Measurements from ENCODE around the gene RGS10. TPM values are rescaled to one million over a fixed set of nuclear protein-coding genes. Genes with fewer than 3 reads are reported as not detected.

Gene RGS10
- polyA plus RNA-seq, 1 experiment = 219 TPM

- no peak for DNase-seq (ENCODE audit: low read depth, low spot score)
- CTCF ChIA-PET = interaction anchor here (0.6 kb wide), 1 partner anchor 16 kb away, joined by 3 read pairs; no protein-coding TSS in a partner anchor
- no peak for TF ChIP-seq CTCF (IDR thresholded peaks at IDR 0.05; ENCODE audit: low read depth, low read length)
- Histone ChIP-seq H3K9me3 (ENCODE audit: control insufficient read depth, insufficient read depth, low read length) (no peaks in the 10 kb centered on the region; the same call in 1 of the 2 replicates), H3K27ac (ENCODE audit: low read depth, low read length) (no peak overlapping the region), H3K4me3 (ENCODE audit: low read depth, low read length) (no peak overlapping the region), H3K27me3 (ENCODE audit: control insufficient read depth, insufficient read depth, low read length) (no peaks in the 10 kb centered on the region)
- POLR2A ChIA-PET = interaction anchor here (0.7 kb wide), 1 partner anchor 104 kb away, joined by 3 read pairs; no protein-coding TSS in a partner anchor
These were observed 36.8 kb downstream of the RGS10 start for GRCh38 chr10:119505588-119506315.

GRCh38 chr10:119505131-119505551 is 37.4 kb downstream of the RGS10 start:
- no peak for DNase-seq (ENCODE audit: low read depth, low spot score)
- CTCF ChIA-PET = interaction anchor here (0.6 to 0.7 kb wide), 2 partner anchors 16 to 19 kb away, joined by 3 read pairs; no protein-coding TSS in a partner anchor
- Histone ChIP-seq H3K27ac (ENCODE audit: low read depth, low read length) (no peak overlapping the region), H3K9me3 (ENCODE audit: control insufficient read depth, insufficient read depth, low read length) (no peaks in the 10 kb centered on the region; the same call in 1 of the 2 replicates), H3K4me3 (ENCODE audit: low read depth, low read length) (no peak overlapping the region), H3K27me3 (ENCODE audit: control insufficient read depth, insufficient read depth, low read length) (no peaks in the 10 kb centered on the region)
- no peak for TF ChIP-seq CTCF (IDR thresholded peaks at IDR 0.05; ENCODE audit: low read depth, low read length)
- POLR2A ChIA-PET = interaction anchor here (0.7 kb wide), 1 partner anchor 103 kb away, joined by 3 read pairs; no protein-coding TSS in a partner anchor

- CTCF ChIA-PET = interaction anchor here (0.7 kb wide), 1 partner anchor 20 kb away, joined by 3 read pairs; no protein-coding TSS in a partner anchor
- Histone ChIP-seq H3K9me3 (ENCODE audit: control insufficient read depth, insufficient read depth, low read length) (no peaks in the 10 kb centered on the region; the same call in 1 of the 2 replicates), H3K27ac (ENCODE audit: low read depth, low read length) (no peak overlapping the region), H3K4me3 (ENCODE audit: low read depth, low read length) (no peak overlapping the region), H3K27me3 (ENCODE audit: control insufficient read depth, insufficient read depth, low read length) (no peaks in the 10 kb centered on the region)
- TF ChIP-seq CTCF (IDR thresholded peaks at IDR 0.05; ENCODE audit: low read depth, low read length) = no peak
- POLR2A ChIA-PET = no interaction called here
- DNase-seq (ENCODE audit: low read depth, low spot score) = no peak
These were observed 37.9 kb downstream of the RGS10 start for GRCh38 chr10:119504651-119505050.

- TF ChIP-seq CTCF (IDR thresholded peaks at IDR 0.05; ENCODE audit: low read depth, low read length) = no peak
- DNase-seq (ENCODE audit: low read depth, low spot score) = no peak
- POLR2A ChIA-PET = no interaction called here
- CTCF ChIA-PET = no interaction called here
- H3K27me3 ChIP-seq (ENCODE audit: control insufficient read depth, insufficient read depth, low read length) = no peaks in the 10 kb centered on the region
- H3K27ac ChIP-seq (ENCODE audit: low read depth, low read length) = no peak overlapping the region
- no peak overlapping the region for H3K4me3 ChIP-seq (ENCODE audit: low read depth, low read length)
- H3K9me3 ChIP-seq (ENCODE audit: control insufficient read depth, insufficient read depth, low read length) = no peaks in the 10 kb centered on the region; the same call in 1 of the 2 replicates
These were observed 38.7 kb downstream of the RGS10 start for GRCh38 chr10:119503821-119504220.

- Histone ChIP-seq H3K27ac (ENCODE audit: low read depth, low read length) (no peak overlapping the region), H3K9me3 (ENCODE audit: control insufficient read depth, insufficient read depth, low read length) (no peaks in the 10 kb centered on the region; the same call in 1 of the 2 replicates), H3K4me3 (ENCODE audit: low read depth, low read length) (no peak overlapping the region), H3K27me3 (ENCODE audit: control insufficient read depth, insufficient read depth, low read length) (no peaks in the 10 kb centered on the region)
- ChIA-PET CTCF (interaction anchor here (0.7 kb wide), 1 partner anchor 168 kb away, joined by 4 read pairs; no protein-coding TSS in a partner anchor), POLR2A (no interaction called here)
- DNase-seq (ENCODE audit: low read depth, low spot score) = no peak
- no peak for TF ChIP-seq CTCF (IDR thresholded peaks at IDR 0.05; ENCODE audit: low read depth, low read length)
These were observed 39.8 kb downstream of the RGS10 start for GRCh38 chr10:119502618-119503155.
